ENCODE measurements around the gene NSMF. TPM values are rescaled to one million over a fixed set of nuclear protein-coding genes. Genes with fewer than 3 reads are reported as not detected.

Gene NSMF
- total and polyA plus RNA-seq, 10 of the 15 experiments (the other 5 are each of a cell fraction or from before 2014, with no cell fraction given), result 0.13 to 44.3 (median 13.4) TPM

GRCh38 chr9:137433349-137433915 lies 25.7 kb downstream of the NSMF start (continued):
- TF ChIP-seq REST (IDR thresholded peaks at IDR 0.05; ENCODE audit: low read depth, low read length) (no peak), PRDM15 (CRISPR knock-in tag; IDR thresholded peaks at IDR 0.05) (no peak)

GRCh38 chr9:137432687-137433348 lies 26.3 kb downstream of the NSMF start:
- ATAC-seq, result no peak
- 73% methylated on average over 18 of the region's 20 CpGs for WGBS (ENCODE audit: insufficient coverage, insufficient replicate concordance, low lambda C conversion rate, missing lambda C conversion rate)
- Histone ChIP-seq H3K27me3 (replicated peaks in 1 of 2; ENCODE audit: control insufficient read depth in 2 of 2, insufficient read depth in 2 of 2, low read length in 1 of 2) (no peaks in the 10 kb centered on the region), H4K20me1 (ENCODE audit: control insufficient read depth, insufficient read depth) (no peaks in the 10 kb centered on the region), H3K36me3 (ENCODE audit: control insufficient read depth in 2 of 2, insufficient read depth in 2 of 2, low read length in 1 of 2) (no peaks in the 10 kb centered on the region), H3K4me1 (ENCODE audit: control insufficient read depth, insufficient read depth, low read length) (0 out of 2 replicates have a peak, but pooled peaks cover 6% of the 10 kb centered on the region), H3K79me2 (ENCODE audit: control insufficient read depth, insufficient read depth, low read length) (no peaks in the 10 kb centered on the region), H3K27ac (ENCODE audit: control insufficient read depth, insufficient read depth) (no peak overlapping the region), H3K4me3 (no peak overlapping the region), H2AFZ (ENCODE audit: control insufficient read depth, low read depth, low read length) (no peak overlapping the region), H3K9ac (ENCODE audit: control insufficient read depth, insufficient read depth, low read length) (no peak overlapping the region), H3K9me3 (replicated peaks; ENCODE audit: control insufficient read depth, insufficient read depth, low read length) (no peaks in the 10 kb centered on the region), H3K4me2 (ENCODE audit: control insufficient read depth, insufficient read depth) (no peak overlapping the region)
- no TSS peak for BruUV-seq (replicated peaks)
- FAIRE-seq, result no peak
- in situ Hi-C loops (cut with MboI), result no loop called here
- CTCF ChIA-PET, result no interaction called here
- SMC1A ChIA-PET (ENCODE audit: uncharacterized antibody, unreplicated experiment), result no interaction called here
- POLR2A ChIA-PET, result no interaction called here
- intact Hi-C loops (cut with micrococcal nuclease; ENCODE audit: unreplicated experiment), result no loop called here
- DNase-seq (ENCODE audit: low read depth, low spot score), result no peak
- RAD21 ChIA-PET (ENCODE audit: unreplicated experiment), result no interaction called here
- TF ChIP-seq GATAD2B (conservative IDR thresholded peaks at IDR 0.05; ENCODE audit: low read depth) (no peak), NFXL1 (IDR thresholded peaks at IDR 0.05; ENCODE audit: borderline replicate concordance) (no peak), POU2F2 (IDR thresholded peaks at IDR 0.05; ENCODE audit: borderline replicate concordance, low read depth, low read length) (no peak), ZZZ3 (IDR thresholded peaks at IDR 0.05; ENCODE audit: control insufficient read depth, insufficient read length, low read depth) (no peak), CREB1 (IDR thresholded peaks at IDR 0.05; ENCODE audit: low read depth) (no peak), ATF7 (IDR thresholded peaks at IDR 0.05; ENCODE audit: low read depth) (no peak), STAT3 (IDR thresholded peaks at IDR 0.05; ENCODE audit: low read depth, low read length) (no peak), NFYA (IDR thresholded peaks at IDR 0.05; ENCODE audit: borderline replicate concordance, low read depth, low read length) (no peak), BMI1 (IDR thresholded peaks at IDR 0.05; ENCODE audit: borderline replicate concordance) (no peak), MEF2A (IDR thresholded peaks at IDR 0.05; ENCODE audit: insufficient read depth, low read depth, low read length) (no peak), NR2F1 (conservative IDR thresholded peaks at IDR 0.05) (no peak), E2F4 (IDR thresholded peaks at IDR 0.05; ENCODE audit: low read depth, low read length) (no peak)
